ENCODE results near the gene UBE2F.

GRCh38 chr2:238027591-238028415 lies 61.0 kb downstream of the UBE2F start:
- TF ChIP-seq, protein P1, sequence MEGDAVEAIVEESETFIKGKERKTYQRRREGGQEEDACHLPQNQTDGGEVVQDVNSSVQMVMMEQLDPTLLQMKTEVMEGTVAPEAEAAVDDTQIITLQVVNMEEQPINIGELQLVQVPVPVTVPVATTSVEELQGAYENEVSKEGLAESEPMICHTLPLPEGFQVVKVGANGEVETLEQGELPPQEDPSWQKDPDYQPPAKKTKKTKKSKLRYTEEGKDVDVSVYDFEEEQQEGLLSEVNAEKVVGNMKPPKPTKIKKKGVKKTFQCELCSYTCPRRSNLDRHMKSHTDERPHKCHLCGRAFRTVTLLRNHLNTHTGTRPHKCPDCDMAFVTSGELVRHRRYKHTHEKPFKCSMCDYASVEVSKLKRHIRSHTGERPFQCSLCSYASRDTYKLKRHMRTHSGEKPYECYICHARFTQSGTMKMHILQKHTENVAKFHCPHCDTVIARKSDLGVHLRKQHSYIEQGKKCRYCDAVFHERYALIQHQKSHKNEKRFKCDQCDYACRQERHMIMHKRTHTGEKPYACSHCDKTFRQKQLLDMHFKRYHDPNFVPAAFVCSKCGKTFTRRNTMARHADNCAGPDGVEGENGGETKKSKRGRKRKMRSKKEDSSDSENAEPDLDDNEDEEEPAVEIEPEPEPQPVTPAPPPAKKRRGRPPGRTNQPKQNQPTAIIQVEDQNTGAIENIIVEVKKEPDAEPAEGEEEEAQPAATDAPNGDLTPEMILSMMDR (IDR thresholded peaks at IDR 0.05), result no peak
- TF ChIP-seq EP300 (IDR thresholded peaks at IDR 0.05) (no peak), POLR2AphosphoS5 (IDR thresholded peaks at IDR 0.05) (no peak), POLR2A (IDR thresholded peaks at IDR 0.05) (no peak)
